ENCODE measurements around the gene G6PC3. TPM values are rescaled to one million over a fixed set of nuclear protein-coding genes. Genes with fewer than 3 reads are reported as not detected.

The G6PC3 gene
- total RNA-seq, 1 experiment from 2014 or later, result 59.6 TPM

DNA sequence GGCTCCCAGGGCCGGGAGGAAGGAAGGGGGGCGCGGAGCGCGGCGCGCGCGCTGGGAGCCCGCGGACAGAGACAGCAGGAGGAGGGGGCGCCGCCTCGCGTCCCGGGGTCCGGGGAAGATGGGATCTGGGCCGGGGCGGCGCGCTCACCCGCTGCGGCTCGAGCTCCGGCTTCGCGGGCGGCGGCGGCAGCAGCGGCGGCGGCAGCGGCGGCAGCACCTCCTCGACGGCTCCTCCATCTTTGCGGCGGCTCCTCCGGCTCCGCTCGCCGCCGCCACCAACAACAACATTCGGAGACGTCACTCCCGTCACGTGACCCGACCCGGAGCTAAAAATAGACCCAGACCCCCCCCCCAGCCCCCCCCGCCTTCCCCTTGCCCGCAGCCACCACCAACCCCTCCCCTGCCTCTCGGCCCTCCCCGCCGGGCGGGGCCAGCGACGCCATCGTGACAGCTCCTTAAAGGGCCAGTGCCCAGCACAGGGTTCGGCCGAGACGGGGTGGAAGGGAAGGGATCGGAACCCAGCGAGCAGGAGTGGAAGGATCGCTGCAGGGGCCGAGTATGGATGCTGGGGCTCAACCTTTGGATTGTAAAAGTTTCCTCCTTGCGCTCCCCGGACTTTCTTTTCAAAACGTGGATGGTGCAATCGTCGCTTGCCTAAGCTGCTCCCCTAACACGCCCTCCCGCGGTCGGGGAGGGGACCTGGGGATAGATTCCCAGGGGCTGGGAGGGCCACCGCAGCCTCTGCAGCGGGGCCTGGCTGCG lies 53.0 kb downstream of the G6PC3 start, which contains the start of gene HDAC5:
Gene HDAC5, minus strand, starts transcription at position 286 of the 762 bp plus-strand sequence. CDS start 6,126 bp downstream, outside the sequence.
- no peak within 1 kb of the TSS for H3K27ac ChIP-seq (ENCODE audit: low read length)
- peak within 1 kb of the TSS; percentile 74 for H3K4me3 ChIP-seq (ENCODE audit: low read length)
- DNase-seq, result peak; percentile 97
- no peaks in the 10 kb centered on the region for H3K36me3 ChIP-seq (ENCODE audit: insufficient read depth, low read length)
- peak within 1 kb of the TSS; percentile 88 for H3K4me2 ChIP-seq (ENCODE audit: low read depth, low read length, poor library complexity, severe bottlenecking)
- H3K9ac ChIP-seq (ENCODE audit: low read length), result peak within 1 kb of the TSS; percentile 85
- H3K27me3 ChIP-seq (ENCODE audit: low read length), result no peaks in the 10 kb centered on the region
- H3K79me2 ChIP-seq (ENCODE audit: low read length), result no peaks in the 10 kb centered on the region
- H3K9me3 ChIP-seq (ENCODE audit: low read length), result no peaks in the 10 kb centered on the region
- peak within 1 kb of the TSS; percentile 97 for H2AFZ ChIP-seq (ENCODE audit: low read length)
- H4K20me1 ChIP-seq (ENCODE audit: insufficient read depth, low read depth, low read length), result peaks cover 16% of the 10 kb centered on the region; the same call in 1 of the 2 replicates
- H3K4me1 ChIP-seq (ENCODE audit: low read length), result peaks cover 16% of the 10 kb centered on the region
- H3K9me2 ChIP-seq (replicated peaks; ENCODE audit: insufficient read depth, low read length), result no peaks in the 10 kb centered on the region

DNA sequence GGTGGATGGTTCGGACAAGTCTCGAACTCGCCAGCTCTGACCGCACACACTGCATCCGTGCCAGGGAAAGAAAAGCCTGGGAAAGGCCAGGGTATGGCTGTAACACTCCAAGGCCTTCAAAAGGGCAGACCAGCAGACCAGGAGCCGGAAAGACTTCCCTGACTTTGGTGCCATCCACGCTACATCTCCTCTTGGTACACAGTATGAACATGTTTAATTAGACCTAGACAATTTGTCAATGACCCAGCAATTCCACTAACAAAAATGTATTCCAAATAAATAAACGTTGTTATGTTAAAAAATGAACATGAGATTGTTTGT lies 53.5 kb downstream of the G6PC3 start:
- Histone ChIP-seq H3K9me2 (replicated peaks; ENCODE audit: insufficient read depth, low read length) (no peaks in the 10 kb centered on the region), H3K4me3 (ENCODE audit: low read length) (peak overlapping the region; percentile 74), H2AFZ (ENCODE audit: low read length) (peak overlapping the region; percentile 97), H3K4me2 (ENCODE audit: low read depth, low read length, poor library complexity, severe bottlenecking) (peak overlapping the region; percentile 88), H3K79me2 (ENCODE audit: low read length) (no peaks in the 10 kb centered on the region), H3K9ac (ENCODE audit: low read length) (peak overlapping the region; percentile 85), H3K27ac (ENCODE audit: low read length) (no peak overlapping the region), H3K4me1 (ENCODE audit: low read length) (peaks cover 16% of the 10 kb centered on the region), H3K36me3 (ENCODE audit: insufficient read depth, low read length) (no peaks in the 10 kb centered on the region), H3K9me3 (ENCODE audit: low read length) (no peaks in the 10 kb centered on the region), H3K27me3 (ENCODE audit: low read length) (no peaks in the 10 kb centered on the region), H4K20me1 (ENCODE audit: insufficient read depth, low read depth, low read length) (peaks cover 14% of the 10 kb centered on the region; the same call in 1 of the 2 replicates)
- no peak for DNase-seq

Small RNAs within 50 kb of the gene (small RNA-seq; reads per million reads assigned to genes)
- gene RF00012, result not detected

Other genes starting within 250 kb of the G6PC3 start
- gene MPP3, start 237.6 kb upstream of the G6PC3 start, total RNA-seq (2014; rRNA removed; shearing (Covaris generic); ENCODE audit: low replicate concordance), result not detected in 2 replicates
- gene CD300LG, start 223.6 kb upstream of the G6PC3 start, total RNA-seq (2014; rRNA removed; shearing (Covaris generic); ENCODE audit: low replicate concordance), result not detected in 2 replicates
- not detected in 2 replicates for gene MPP2, start 163.2 kb upstream of the G6PC3 start, total RNA-seq (2014; rRNA removed; shearing (Covaris generic); ENCODE audit: low replicate concordance)
- not detected in 2 replicates for gene PPY, start 128.3 kb upstream of the G6PC3 start, total RNA-seq (2014; rRNA removed; shearing (Covaris generic); ENCODE audit: low replicate concordance)
- gene PYY, start 116.8 kb upstream of the G6PC3 start, total RNA-seq (2014; rRNA removed; shearing (Covaris generic); ENCODE audit: low replicate concordance), result 0.51 TPM in 1 of 2 replicates, not detected in the other
- 2.4 and 4.3 TPM in 2 replicates for gene NAGS, start 66.1 kb upstream of the G6PC3 start, total RNA-seq (2014; rRNA removed; shearing (Covaris generic); ENCODE audit: low replicate concordance)
- 26.6 and 42.4 TPM in 2 replicates for gene TMEM101, start 55.8 kb upstream of the G6PC3 start, total RNA-seq (2014; rRNA removed; shearing (Covaris generic); ENCODE audit: low replicate concordance)
- 43.9 and 73.1 TPM in 2 replicates for gene LSM12, start 4.1 kb upstream of the G6PC3 start, total RNA-seq (2014; rRNA removed; shearing (Covaris generic); ENCODE audit: low replicate concordance)
- 24.4 and 44.2 TPM in 2 replicates for gene HDAC5, start 52.9 kb downstream of the G6PC3 start, total RNA-seq (2014; rRNA removed; shearing (Covaris generic); ENCODE audit: low replicate concordance)
- 3.7 and 4.6 TPM in 2 replicates for gene HROB, start 71.2 kb downstream of the G6PC3 start, total RNA-seq (2014; rRNA removed; shearing (Covaris generic); ENCODE audit: low replicate concordance)
- gene ASB16, start 100.0 kb downstream of the G6PC3 start, total RNA-seq (2014; rRNA removed; shearing (Covaris generic); ENCODE audit: low replicate concordance), result not detected in 2 replicates
- 29.3 and 36.5 TPM in 2 replicates for gene TMUB2, start 116.2 kb downstream of the G6PC3 start, total RNA-seq (2014; rRNA removed; shearing (Covaris generic); ENCODE audit: low replicate concordance)
- gene ATXN7L3, start 129.1 kb downstream of the G6PC3 start, total RNA-seq (2014; rRNA removed; shearing (Covaris generic); ENCODE audit: low replicate concordance), result 29.0 and 54.7 TPM in 2 replicates
- gene UBTF, start 148.9 kb downstream of the G6PC3 start, total RNA-seq (2014; rRNA removed; shearing (Covaris generic); ENCODE audit: low replicate concordance), result 57.8 and 150 TPM in 2 replicates
- gene SLC4A1, start 197.4 kb downstream of the G6PC3 start, total RNA-seq (2014; rRNA removed; shearing (Covaris generic); ENCODE audit: low replicate concordance), result 0.14 and 0.19 TPM in 2 replicates
- gene RUNDC3A, start 237.9 kb downstream of the G6PC3 start, total RNA-seq (2014; rRNA removed; shearing (Covaris generic); ENCODE audit: low replicate concordance), result 1.5 and 2.3 TPM in 2 replicates